NT2/D1 (cell line): ENCODE data around the gene RELN.

ENCODE experiments used
- YY1 ChIP-seq: IDR thresholded peaks from 2 replicates; pipeline ENCODE4 v1.6.1; 2011; ENCODE audit not compliant: insufficient read length, insufficient read depth
- ZNF274 ChIP-seq: IDR thresholded peaks from 2 replicates; pipeline ENCODE4 v1.6.1; 2011; ENCODE audit warnings: mild to moderate bottlenecking, low read depth, low read length

DNA sequence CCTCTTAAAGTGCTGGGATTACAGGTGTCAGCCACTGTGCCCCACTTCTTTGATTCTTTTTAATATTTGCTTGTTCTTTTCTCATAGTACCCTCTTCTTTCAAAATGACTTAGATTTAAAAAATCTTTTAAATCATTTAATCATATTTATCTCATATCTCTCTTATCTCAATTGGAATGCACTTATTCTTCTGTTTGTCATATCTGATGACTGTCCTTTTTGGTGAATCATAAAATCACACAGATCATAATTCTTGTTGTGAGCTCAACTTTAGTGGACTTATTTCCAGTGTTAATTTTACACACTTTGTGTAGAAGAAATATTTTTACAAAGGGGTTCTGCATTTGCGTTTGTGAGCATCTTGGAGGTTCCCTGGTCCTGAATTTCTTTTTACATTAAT lies 323.1 kb downstream of the RELN start:
- TF ChIP-seq ZNF274: no peak
- no peak for TF ChIP-seq YY1
